ENCODE measurements around the gene CFAP73.
"Not testable (repeated sequence)": the region's sequence is repeated elsewhere in the genome, so short reads cannot be mapped to it uniquely, and the experiment has no call there.

The CFAP73 gene

DNA sequence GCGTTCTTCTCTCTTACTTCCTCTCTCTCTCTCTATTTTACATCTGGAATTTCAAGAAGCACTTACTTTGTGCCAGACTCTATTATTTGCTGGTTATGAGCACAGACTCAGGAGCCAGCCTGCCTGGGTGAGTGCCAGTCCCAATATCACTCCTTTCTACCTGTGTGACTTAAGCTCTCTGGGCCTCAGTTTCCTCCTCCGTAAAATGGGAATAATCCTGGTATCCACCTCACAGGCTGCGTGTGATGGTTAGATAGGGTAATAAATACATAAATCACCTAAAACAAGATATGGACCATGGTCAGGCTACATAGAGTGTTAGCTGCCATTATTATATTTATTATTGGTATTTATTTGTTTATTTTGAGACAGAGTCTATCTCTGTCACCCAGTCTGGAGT lies 38.3 kb upstream of the CFAP73 start:
- DNase-seq (ENCODE audit: insufficient read length), result no peak
- no peak for FAIRE-seq
- TF ChIP-seq POLR2A (IDR thresholded peaks at IDR 0.05; ENCODE audit: low read depth, low read length) (no peak), TAF1 (IDR thresholded peaks at IDR 0.05; ENCODE audit: borderline replicate concordance, low read depth, low read length) (no peak), POLR2AphosphoS5 (IDR thresholded peaks at IDR 0.05; ENCODE audit: low read depth, low read length) (no peak)

DNA sequence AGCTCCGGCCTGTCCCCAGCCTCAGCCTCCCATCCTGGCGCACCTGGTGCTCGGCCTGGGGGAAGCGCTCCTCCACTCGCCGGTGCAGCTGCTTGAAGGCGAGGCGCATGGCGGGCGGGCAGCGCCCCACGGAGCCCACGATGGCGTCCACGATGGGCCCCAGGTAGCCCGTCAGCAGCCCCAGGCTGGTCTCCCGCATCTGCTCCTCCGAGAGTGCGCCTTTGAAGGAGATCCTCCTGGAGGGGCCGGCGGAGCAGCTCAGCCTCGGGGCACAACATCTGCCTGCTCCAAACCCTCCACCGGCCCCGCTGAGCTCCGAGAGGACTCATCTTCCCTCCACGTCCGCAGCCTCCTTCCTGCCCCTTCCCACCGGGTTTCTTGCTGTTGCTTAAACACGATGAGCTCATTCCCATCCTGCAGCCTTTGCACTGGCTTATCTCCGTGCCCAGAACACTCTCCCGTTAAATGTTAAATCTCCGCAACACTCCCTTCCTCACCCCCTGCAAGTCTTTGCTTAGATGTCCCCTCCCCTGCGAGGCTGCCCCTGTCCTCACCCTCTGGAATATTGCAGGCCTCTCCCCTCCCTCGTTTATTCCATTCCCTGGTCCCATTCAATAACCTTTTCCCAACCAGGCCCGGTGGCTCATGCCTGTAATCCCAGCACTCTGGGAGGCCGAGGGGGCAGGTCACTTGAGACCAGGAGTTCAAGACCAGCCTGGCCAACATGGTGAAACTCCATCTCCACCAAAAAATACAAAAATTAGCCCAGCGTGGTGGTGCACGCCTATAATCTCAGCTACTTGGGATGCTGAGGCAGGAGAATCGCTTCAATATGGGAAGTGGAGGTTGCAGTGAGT lies 37.3 kb upstream of the CFAP73 start:
- no peak for TF ChIP-seq POLR2A (IDR thresholded peaks at IDR 0.05; ENCODE audit: low read depth, low read length)
- no peak for TF ChIP-seq POLR2AphosphoS5 (IDR thresholded peaks at IDR 0.05; ENCODE audit: low read depth, low read length)
- TF ChIP-seq TAF1 (IDR thresholded peaks at IDR 0.05; ENCODE audit: borderline replicate concordance, low read depth, low read length), result no peak
- no peak for DNase-seq (ENCODE audit: insufficient read length)
- FAIRE-seq, result no peak

DNA sequence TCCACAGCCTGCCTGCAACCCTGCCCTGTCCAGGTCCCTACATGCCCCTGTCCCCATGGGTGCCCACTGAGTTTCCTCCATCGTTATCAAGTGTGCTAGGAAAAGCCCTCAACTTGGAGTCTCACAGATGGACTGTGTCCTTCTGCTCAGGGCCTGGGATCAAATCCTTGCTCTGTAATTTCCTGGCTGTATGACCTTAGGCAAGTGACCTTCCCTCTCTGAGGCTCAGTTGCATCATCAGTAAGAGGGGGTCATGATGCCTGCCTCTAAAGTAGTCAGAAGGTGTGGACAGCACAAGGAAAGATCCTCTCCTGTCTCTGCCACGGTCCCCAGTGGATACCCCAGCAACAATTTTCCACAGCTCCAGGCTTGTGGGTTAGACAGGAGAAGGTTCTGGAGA lies 36.1 kb upstream of the CFAP73 start:
- DNase-seq (ENCODE audit: insufficient read length) (no peak), FAIRE-seq (no peak)
- TF ChIP-seq POLR2AphosphoS5 (IDR thresholded peaks at IDR 0.05; ENCODE audit: low read depth, low read length) (no peak), TAF1 (IDR thresholded peaks at IDR 0.05; ENCODE audit: borderline replicate concordance, low read depth, low read length) (no peak), POLR2A (IDR thresholded peaks at IDR 0.05; ENCODE audit: low read depth, low read length) (no peak)

GRCh38 chr12:113114447-113115178 lies 34.9 kb upstream of the CFAP73 start:
- TF ChIP-seq TAF1 (IDR thresholded peaks at IDR 0.05; ENCODE audit: borderline replicate concordance, low read depth, low read length) (no peak), POLR2A (IDR thresholded peaks at IDR 0.05; ENCODE audit: low read depth, low read length) (no peak)
- FAIRE-seq (no peak), DNase-seq (ENCODE audit: insufficient read length) (no peak)

DNA sequence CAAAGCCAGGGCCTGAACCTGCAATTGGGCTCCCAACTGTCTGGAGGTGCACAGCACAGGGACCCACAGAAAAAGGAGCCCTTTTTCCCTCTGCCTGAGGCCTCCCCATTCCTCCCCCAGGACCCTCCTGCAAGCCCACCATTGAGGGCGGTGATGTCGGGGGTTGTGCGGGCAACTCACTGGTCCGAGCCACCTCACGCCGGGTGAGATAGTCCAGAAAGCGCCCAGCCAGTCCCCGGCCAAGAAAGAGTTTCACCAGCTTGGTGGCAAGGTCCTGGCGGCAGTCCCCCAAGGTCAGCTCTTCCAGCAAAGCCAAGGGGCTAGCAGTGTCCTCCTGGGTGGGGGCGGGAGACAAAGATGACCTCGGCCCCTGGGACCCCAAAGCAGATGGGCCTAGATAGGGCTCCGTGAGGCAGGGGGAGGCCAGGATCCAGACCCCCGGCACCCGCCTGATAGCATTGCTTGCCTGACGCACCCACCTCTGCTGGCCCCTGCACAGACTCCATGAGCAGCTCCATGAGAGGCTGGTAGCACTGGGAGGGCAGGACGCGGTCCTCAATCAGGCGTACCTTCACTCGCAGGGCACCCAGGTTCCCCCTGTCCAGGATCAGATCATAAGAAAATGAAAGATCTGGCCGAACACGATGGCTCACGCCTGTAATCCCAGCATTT lies 33.9 kb upstream of the CFAP73 start:
- FAIRE-seq (no peak), DNase-seq (ENCODE audit: insufficient read length) (no peak)
- TF ChIP-seq TAF1 (IDR thresholded peaks at IDR 0.05; ENCODE audit: borderline replicate concordance, low read depth, low read length) (no peak), POLR2AphosphoS5 (IDR thresholded peaks at IDR 0.05; ENCODE audit: low read depth, low read length) (no peak), POLR2A (IDR thresholded peaks at IDR 0.05; ENCODE audit: low read depth, low read length) (no peak)

DNA sequence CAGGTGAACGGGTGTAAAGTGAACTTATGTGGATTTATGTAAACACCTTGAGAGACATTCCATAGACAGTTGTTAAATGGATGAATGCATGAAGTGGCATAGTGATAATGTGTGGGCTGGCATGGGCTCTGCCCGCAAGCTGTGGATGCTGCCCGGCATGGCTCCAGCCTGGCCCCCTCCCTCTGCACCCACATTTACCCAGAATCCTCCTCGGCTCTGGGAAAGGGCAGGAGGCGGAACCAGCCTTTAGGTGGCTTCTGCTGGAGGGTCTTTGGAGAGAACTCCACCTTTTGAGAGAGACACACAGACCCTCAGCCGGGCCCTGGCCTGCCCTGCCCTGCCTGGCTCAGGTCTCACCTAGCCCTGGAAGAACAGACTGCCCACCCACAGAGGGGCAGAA lies 32.6 kb upstream of the CFAP73 start:
- FAIRE-seq, result no peak
- no peak for DNase-seq (ENCODE audit: insufficient read length)
- TF ChIP-seq TAF1 (IDR thresholded peaks at IDR 0.05; ENCODE audit: borderline replicate concordance, low read depth, low read length) (no peak), POLR2AphosphoS5 (IDR thresholded peaks at IDR 0.05; ENCODE audit: low read depth, low read length) (no peak), POLR2A (IDR thresholded peaks at IDR 0.05; ENCODE audit: low read depth, low read length) (no peak)

DNA sequence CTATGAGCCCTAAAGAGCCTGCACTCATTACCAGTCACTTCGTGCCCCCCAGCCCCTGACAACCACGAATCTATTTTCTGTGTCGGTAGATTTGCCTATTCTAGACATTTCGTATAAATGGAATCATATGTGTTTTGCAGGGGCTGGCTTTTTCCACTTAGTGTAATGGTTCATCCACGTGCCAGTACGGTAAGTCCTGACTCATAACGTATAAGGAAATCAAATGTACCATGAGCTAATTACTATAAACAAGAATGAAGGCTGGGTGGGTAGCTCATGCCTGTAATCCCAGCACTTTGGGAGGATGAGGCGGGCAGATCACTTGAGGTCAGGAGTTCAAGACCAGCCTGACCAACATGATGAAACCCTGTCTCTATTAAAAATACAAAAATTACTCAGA lies 31.8 kb upstream of the CFAP73 start:
- FAIRE-seq; DNase-seq (ENCODE audit: insufficient read length): not testable (repeated sequence)

- no peak for TF ChIP-seq POLR2A (IDR thresholded peaks at IDR 0.05; ENCODE audit: low read depth, low read length)
- TF ChIP-seq POLR2AphosphoS5 (IDR thresholded peaks at IDR 0.05; ENCODE audit: low read depth, low read length), result no peak
- no peak for DNase-seq (ENCODE audit: insufficient read length)
- no peak for FAIRE-seq
These were observed 31.4 kb upstream of the CFAP73 start for GRCh38 chr12:113118142-113118541.

DNA sequence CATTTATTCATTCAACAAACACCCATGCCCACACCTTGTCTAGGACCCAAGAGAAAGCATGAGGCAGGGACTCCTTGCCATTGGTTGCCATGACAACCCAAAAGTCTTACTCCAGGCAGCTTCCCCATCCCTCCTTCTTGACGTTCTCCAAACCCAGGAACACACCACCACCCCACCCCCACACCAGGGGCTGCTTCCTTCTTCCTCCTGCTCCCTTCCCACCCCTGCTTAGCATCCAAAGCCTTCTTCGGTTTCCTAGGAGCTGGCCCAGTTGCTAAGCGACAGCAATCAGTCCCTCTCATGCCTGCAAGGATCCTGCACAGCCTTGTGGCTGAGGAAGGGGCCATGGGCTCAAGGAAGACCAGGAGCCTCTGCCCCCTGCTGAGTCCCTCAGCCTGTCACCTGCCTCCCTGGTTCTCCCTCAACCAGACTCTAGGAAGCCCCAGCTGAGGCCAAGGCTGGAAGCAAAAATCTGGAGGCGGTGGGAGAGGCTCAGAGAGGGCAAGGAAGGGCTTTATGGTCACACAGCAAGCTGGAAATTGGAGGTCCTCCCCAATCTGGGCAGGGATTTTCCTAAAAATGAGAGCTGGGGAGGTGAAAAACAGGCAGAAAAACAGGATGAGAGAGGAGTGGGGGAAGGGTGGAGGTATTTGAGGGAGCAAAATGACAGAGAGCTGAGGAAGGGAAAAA lies 29.4 kb upstream of the CFAP73 start:
- no peak for DNase-seq (ENCODE audit: insufficient read length)
- TF ChIP-seq POLR2AphosphoS5 (IDR thresholded peaks at IDR 0.05; ENCODE audit: low read depth, low read length) (no peak), TAF1 (IDR thresholded peaks at IDR 0.05; ENCODE audit: borderline replicate concordance, low read depth, low read length) (no peak), POLR2A (IDR thresholded peaks at IDR 0.05; ENCODE audit: low read depth, low read length) (no peak)
- no peak for FAIRE-seq

DNA sequence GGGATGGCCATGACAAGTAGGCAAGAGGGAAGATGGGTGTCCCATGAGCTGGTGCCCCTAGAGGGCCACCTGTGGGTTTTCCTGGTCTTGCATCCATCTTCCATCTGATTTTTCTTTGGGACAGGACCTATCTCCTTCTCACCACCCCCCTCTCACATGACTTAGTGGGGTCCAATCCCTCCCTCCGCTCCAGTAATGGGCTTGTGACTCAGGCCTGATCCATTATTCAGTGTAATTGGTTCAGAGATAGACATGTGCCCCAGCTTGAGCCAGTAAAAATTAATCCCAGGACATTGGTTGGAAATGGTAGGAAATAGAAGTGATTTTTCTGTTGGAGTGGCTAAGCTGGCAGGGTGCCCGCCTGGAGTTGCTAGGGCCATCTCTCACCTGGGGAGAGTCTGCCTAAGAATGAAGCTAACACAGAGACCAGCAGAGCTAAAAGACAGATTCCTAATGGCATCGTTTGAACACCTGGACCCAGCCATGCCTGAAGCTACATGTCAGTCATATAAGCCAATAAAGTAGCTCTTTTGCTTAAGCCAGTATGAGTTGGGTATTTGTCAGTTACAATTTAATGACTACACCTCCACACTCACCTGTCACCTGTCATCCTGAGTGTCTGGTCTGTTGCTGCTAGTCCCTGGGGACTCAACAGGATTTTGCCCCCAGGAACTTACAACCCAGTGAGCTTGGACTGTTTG lies 28.7 kb upstream of the CFAP73 start:
- DNase-seq (ENCODE audit: insufficient read length), result no peak
- TF ChIP-seq TAF1 (IDR thresholded peaks at IDR 0.05; ENCODE audit: borderline replicate concordance, low read depth, low read length) (no peak), POLR2AphosphoS5 (IDR thresholded peaks at IDR 0.05; ENCODE audit: low read depth, low read length) (no peak), POLR2A (IDR thresholded peaks at IDR 0.05; ENCODE audit: low read depth, low read length) (no peak)
- no peak for FAIRE-seq

- TF ChIP-seq POLR2A (IDR thresholded peaks at IDR 0.05; ENCODE audit: low read depth, low read length), result no peak
- TF ChIP-seq POLR2AphosphoS5 (IDR thresholded peaks at IDR 0.05; ENCODE audit: low read depth, low read length), result no peak
- no peak for TF ChIP-seq TAF1 (IDR thresholded peaks at IDR 0.05; ENCODE audit: borderline replicate concordance, low read depth, low read length)
- FAIRE-seq (no peak), DNase-seq (ENCODE audit: insufficient read length) (no peak)
These were observed 21.7 kb upstream of the CFAP73 start for GRCh38 chr12:113127791-113128199.
